Smooth muscle cell of the brain vasculature (primary cell): ENCODE results near the gene LGI1.
"Not testable (repeated sequence)": the region's sequence is repeated elsewhere in the genome, so short reads cannot be mapped to it uniquely, and the experiment has no call there.

Experiments
- DNase-seq: peaks from one replicate; pipeline ENCODE4 v3.0.0-alpha.2; 2012; ENCODE audit warnings: low read depth, low spot score

LGI1 gene

DNA sequence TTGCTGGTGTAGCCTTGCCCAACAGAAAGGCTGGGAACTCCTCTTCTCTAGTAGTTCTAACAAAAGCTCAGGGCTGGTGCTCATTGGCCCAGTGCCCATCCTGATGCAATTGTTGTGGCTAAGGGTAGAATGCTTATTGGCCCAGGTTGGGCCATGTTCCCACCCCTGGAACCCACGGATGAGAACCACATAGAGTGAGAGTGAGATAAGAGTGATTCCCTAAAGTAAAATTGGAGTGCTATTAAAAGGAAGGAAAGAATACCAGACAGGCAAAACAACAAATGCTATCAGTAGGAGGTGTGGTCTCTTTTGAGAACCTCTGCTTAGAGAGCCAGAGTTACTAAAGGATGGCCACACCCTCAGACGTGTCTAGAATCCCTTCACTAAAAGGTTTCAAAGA lies 49.2 kb downstream of the LGI1 start:
- DNase-seq, result no peak

DNA sequence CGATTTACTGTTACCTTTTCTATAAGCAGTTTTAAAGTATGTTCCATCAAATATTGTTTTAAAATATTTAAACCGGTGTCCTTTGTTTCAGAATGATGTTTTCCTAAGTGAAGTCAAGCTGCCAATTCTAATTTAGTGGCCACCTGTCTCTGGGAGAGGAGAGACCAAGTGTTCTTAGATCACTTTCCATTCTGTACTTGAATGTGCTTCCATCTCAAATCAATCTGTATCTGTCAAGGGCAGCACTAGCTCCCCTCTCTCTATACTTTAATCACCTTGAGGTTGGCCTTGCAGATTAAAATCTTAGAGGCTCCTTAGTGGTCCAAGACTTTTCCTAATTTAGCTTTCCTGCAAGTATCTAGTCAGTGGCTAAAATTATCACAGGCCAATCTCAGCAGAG lies 49.6 kb downstream of the LGI1 start:
- DNase-seq, result no peak

DNA sequence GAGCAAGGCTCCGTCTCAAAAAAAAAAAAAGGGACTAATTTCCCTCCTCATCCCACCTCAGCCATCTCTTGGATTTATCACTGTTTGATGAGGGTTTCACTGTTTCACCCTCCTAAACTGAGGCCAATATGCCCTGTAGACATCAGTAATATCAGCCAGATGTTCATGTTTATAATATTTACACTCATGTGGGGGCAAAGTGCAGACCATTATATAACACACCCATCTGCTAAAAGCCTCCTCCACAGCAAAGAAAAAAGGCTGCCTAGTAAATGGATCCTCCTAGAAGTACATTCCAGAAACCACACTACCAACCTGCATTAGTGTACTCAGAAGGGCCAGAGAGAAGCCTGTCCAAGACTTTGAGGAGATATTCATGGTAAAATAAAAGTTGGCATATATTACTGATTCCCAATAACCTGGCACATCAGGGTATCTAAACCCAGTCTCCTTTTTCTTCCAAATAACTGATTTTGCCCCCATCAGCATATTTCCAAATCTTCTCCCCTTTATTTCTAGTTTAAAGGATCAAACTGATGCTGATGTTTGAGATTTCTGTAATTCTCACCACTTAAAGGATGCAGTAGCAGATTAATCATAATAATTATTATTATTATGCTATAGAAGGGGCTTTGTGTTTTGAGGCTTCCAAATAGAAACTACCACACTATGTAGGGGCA lies 55.1 kb downstream of the LGI1 start:
- no peak for DNase-seq

DNA sequence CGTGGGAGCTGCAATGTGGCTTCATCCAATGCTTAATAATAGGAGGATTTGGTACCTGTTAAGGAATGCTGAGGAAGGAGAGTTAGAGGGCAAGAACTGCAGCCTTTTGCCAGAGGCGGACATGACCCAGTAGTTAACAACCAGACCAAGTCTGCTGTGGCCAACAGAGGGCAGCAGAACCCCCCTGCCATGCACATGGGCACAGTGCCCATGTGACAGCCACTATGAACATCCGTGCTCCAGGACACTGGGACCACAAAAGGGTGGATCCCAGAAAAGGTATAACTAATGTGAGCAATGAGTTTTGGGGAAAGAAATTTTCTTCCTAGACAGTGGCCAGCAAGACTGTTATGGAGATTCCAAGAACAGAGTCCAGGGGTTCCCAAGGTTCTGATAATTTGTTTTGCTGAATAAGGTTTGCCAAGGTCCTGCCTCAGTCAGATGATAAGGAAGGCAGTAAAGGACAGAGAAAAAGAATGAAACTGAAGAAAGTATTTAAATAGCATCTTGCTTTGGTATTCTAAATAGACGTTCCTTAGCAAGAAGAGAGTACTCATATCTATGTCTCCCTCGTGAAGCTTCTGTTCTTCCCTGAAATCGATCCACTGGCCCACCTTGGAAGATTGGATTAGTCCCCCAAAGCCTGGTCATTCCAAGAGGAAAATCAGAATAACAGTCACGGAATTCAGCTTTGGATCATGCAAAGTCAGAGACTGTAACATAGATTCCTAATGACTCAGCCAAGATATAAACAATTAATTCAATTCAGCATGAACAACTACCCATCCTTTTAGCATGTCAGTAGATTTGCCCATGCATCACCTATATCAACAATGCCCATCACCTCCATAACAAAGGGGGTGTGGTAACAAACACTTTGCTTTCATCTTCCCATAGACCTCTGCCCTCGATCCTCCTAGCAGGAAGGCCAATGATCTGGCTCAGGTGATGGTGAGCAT lies 56.0 kb downstream of the LGI1 start:
- DNase-seq, result no peak

DNA sequence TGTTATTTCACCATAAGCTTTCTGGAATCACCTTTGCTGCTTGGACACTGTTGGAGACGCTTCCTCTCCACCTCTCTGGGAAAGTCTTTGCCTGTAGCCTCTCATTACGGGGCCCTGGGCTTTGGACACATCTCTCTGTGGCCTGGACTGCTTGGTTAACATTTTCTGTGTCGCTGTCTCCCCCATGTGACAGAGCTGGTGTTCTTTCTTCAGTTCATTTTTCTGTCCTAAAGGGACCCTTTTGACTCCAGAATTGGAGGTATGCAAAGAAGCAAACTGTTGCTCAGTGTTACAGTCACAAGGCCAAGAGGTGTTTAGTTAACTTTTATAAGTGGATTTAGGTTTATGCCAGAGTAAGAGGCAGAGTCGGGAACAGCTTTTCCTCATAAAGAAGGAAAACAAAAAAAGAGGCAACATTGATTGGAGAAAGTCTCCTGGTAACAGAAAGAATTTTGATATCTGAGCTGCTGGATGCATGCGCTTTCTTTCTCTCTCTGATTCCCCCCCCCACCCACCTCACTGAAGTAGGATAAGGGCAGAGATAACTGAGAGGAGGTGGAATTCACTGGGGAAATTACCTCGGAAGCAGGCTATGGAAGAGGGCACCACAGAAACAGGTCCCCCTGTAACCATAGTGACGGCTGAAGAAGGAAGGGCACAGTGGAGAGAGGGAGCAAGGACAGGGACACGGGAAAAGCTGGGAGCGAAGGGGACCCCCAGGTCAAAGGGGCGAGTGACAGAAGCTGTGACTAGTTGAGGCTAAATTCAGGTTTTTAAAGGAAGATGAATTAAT lies 57.8 kb downstream of the LGI1 start:
- no peak for DNase-seq

DNA sequence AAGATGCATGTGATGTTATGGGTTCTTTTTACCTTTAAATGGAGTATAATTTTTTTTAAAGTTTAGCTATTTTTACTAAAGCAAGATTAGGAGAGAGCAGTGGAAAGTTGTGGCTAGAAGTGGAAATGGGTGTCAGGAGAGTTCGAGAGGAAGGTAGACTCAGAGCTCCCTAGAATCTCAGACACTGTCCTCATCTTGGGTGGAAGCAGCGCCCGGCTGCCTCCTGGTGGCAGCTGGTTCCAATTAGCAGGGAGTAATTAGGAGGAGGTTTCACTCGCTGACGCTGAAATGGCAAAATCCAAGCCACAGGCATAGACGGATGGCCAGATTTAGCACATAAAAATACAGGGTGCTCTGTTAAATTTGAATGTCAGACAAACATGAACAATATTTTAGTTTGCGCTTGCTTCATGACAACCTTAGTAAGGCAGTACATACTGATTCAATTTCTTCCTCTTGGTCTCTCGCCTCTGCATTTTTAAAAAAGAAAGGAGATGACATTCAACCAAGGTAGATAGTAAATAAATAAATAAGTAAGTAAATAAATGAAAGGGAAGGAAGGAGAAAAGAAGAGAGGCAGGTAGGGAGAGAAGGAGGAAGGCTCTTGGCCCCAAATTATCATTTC lies 58.5 kb downstream of the LGI1 start:
- DNase-seq, result peak; percentile 28

DNA sequence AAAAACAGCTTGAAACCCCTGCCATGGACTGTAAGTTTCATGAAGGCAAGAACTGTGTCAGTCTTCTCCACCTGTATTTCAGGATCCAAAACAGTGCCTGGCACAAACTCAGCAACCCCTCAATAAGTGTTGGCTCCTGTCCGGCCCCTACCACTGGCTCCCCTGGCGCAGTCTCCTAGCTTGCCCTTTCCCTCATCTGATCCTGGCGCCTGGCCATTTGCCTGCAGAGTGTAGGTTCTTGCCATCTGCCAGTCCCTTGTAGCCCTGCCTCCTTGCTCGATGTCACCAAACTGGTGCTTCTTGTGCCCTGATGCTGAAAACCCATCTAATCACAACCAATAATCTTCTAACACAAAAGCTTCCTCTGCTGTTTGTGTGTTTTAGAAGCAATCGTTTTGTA lies 60.4 kb downstream of the LGI1 start:
- no peak for DNase-seq

DNA sequence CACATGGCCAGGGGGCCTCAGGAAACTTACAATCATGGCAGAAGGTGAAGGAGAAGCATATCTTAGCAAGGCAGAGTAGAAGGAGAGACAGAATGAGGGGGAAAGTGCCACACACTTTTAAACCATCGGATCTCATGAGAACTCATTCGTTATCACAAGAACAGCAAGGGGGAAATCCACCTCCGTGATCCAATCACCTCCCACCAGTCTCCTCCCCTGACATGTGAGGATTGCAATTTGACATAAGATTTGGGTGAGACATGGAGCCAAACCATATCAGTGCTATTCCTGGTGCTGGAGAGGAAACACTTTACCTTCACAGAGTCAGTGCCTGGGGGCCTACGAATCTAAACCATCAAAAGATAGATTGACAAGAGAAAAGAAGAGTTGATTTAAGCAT lies 61.8 kb downstream of the LGI1 start:
- DNase-seq, result no peak

DNA sequence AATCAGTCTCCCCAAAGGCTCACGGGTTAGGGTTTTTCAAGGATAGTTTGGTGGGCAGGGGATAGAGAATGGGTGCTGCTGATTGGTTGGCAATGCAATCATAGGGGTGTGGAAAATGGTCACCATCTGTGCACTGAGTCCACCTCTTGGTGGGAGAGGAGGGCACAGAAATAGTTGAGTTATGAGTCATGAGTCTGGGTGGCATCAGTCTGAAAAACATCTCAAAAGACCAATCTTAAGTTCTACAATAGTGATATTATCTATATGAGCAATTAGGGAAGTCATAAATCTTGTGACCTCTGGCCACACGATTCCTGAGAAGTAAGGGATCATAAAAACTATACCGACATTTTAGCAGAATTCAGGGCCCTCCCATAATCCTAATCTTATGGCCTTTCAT lies 62.7 kb downstream of the LGI1 start:
- DNase-seq, result no peak

DNA sequence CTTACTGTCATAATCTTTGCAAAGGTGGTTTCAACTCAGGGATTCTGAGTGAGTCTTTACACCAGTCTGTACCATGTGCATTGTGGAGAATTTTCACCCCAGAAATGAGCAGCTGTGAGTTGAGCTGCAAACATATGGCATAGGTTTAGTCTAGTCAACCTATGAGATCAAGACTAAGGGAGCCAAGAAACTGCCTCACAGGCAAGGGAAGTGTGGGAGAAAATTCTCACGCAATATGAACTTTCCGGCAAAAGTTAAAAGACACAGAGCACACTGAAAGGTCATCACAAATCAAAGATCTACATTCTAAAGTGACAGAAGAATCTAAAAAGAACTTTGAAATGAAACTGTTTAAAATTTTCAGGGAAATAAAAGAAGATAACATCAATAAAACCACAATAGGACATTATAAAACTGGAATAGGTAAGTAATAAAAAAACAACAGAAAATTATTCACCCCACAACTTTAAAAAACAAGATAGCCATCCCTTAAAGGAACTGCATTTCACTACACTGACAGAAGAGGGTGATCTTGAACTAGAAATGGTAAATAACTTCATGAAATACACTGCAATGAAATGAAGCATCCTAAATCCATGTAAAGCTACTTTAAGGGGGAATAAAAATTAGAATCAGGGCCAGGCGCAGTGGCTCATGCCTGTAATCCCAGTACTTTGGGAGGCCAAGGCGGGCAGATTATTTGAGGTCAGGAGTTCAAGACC lies 63.5 kb downstream of the LGI1 start:
- no peak for DNase-seq

DNA sequence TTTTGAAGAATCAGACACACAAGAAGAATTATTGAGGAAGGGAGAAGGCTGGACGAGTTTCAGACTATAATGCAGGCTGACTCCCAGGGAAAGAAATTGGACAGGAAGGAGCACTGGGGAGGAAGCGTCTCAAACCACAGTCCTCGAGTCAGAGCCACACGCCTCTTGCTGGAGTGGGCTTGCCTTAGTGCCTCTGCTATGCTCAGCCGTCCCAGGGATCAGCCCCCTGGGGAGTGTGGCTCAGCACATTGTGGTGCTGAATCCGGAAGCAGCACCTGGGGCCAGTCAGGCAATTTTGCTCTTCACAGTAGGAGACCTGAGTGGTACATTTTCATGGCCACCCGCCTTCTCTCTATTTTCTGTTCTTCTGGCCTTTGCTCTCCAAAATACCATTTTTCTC lies 68.6 kb downstream of the LGI1 start:
- DNase-seq, result no peak

DNA sequence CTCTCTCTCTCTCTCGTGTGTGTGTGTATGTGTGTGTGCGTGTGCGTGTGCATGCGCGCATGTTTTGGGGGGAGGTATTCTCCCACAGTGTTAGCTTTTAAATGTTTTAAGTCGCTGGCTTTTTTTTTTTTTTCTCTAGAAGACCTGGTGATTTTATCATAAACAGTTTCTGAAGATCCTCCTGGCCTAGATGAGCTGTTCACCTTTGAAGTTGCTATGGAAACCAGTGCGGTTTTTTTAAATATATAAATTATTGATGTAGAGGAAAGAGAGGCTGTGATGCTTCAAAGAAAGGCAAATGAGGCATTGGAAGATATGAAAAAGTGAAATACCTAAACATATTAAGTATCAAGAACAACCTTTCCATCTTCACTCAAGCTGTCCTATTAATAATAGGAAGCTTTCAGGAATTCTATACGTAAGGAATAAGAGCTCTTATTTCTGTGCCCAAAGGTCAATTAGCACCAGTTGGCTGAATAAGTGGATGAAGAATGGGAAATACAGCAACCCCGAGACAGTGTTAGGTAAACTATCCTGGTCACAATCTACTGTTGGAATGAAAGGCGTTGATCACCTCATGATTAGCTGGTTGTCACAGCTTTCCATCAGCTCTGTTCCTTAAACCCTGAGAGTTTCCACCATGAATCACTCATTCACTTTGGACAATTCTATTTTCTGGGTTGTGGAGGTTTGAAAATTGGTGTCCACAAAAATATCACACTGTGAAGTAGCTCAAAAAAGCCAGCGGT lies 69.5 kb downstream of the LGI1 start:
- DNase-seq, result no peak

DNA sequence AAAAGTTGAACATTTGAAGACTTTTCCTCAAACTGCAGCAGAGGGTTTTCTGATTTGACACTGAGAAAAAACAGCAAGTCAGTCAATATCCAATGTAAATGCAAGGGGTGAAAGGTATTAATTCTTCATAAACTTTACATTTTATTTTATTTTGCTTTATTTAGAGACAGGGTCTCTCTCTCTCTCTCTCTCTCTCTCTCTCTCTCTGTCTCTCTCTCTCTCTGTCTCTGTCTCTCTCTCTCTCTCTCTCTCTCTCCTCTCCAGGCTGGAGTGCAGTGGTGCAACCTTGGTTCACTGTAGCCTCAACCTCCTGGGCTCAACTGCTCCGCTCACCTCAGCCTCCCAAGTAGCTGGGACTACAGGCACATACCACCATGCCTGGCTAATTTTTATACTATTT lies 73.3 kb downstream of the LGI1 start:
- not testable (repeated sequence) for DNase-seq

DNA sequence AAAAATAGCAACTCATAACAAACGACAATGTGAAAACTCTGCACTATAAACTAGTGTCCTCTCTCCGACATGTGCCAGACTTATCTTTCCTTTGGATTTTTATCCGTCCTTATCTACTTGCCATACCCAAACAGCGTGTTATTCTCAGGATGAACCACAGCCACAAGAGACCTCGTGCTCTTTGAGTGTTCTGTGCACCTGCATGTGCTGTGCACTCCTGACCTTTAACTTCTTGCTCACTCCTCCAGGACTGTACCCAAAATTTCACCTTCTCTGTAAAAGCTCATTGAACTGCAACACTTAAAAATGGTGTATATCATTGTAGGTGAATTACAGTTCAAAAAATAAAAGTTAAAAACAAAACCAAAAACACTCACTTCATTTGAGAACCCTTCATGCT lies 78.0 kb downstream of the LGI1 start:
- no peak for DNase-seq

DNA sequence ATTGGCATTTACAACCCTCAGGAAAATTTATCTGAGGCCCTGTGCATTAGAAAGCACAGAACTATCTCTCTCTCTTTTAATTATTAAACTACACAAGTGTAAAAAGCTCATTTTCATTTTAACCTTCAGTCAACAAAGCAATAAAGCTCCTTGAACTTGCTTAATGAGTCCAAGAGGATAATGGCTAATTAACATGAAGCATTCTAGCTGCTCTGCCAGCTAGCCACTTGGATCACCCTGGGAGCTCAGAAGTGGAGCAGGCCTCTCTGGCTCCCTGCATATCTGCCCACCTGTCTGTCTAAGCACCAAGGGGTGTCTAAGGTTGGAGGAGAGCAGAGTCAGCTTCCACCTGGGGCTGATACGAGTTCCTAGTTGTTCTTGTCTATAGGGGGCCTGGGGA lies 80.1 kb downstream of the LGI1 start:
- DNase-seq, result no peak

DNA sequence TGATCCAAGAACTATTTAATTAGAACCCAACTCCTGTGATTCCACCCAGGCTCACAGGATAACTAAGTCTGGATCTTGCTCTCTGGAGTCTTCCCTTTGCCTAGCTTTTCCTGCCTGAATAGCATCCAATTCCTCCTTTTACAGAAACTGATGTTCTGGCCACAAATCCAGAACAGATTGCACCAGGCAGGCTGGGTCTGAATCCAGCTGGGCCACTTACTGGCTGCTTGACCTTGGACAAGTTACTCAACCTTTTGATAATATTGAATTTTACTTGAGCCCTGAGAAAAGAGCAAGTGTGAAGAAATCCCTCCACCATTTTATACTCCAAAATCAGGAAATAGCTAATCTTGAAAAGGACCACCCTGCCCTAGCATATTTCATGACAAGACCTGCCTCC lies 80.5 kb downstream of the LGI1 start:
- no peak for DNase-seq

DNA sequence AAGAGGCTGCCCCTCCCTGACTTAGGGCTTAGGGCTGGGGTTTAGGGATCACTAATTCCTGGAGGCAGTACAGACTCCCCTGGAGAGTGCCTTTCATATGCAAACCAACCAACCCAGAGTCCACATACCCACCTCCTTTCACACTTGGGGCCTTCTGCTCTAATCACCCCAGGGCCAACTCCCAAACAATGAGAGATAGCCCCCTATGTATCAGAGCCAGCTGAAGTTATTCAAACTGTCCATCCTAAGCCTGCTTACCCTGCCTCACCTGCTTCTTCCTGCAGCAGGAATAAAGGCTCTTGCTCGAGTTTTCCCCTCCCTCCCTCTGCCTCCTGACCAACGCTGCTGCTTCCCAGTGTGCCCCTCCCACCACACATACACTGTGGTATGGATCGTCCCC lies 84.2 kb downstream of the LGI1 start:
- no peak for DNase-seq

DNA sequence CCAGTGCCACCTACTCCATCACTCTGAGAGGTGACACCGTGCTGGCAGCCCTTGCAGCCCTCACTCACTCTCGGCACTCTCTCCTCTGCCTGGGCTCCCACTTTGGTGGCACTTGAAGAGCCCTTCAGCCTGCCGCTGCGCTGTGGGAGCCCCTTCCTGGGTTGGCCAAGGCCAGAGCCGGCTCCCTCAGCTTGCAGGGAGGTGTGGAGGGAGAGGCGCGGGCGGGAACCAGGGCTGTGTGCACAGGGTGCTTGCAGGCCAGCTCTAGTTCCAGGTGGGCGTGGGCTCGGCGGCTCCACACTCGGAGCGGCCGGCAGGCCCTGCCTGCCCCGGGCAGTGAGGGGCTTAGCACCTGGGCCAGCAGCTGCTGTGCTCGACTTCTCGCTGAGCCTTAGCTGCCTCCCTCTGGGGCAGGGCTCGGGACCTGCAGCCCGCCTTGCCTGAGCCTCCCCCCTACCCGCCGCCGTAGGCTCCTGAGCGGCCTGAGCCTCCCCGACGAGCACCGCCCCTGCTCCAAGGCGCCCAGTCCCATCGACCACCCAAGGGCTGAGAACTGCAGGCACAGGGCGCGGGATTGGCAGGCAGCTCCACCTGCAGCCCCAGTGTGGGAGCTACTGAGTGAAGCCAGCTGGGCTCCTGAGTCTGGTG lies 87.4 kb downstream of the LGI1 start:
- no peak for DNase-seq
